PC-3 (cell line): Measurements from ENCODE around the gene NTNG1. TPM values are rescaled to one million over a fixed set of nuclear protein-coding genes. Genes with fewer than 3 reads are reported as not detected.

ENCODE experiments used
- ATAC-seq: fragments of 200-7000 bp; cut with Tn5 transposase; 2 replicates; pipeline ENCODE4 v1.9.1; 2020; ENCODE audit warnings: mild to moderate bottlenecking, moderate library complexity
- BruUV-seq: library from RNA; stranded (reverse); fragments of 400-500 nt; replicated peaks from 2 replicates; lab custom pipeline; 2021; lab: Mats Ljungman, UMichigan
- CTCF ChIA-PET: fragments of 300-600 bp; sonication (Branson Sonifier 250); formaldehyde crosslinking; loops from one replicate; lab custom pipeline; 2022; ENCODE audit warnings: antibody characterized with exemption; lab: Charles Lee
- POLR2A ChIA-PET: fragments of 300-600 bp; sonication (Branson Sonifier 250); formaldehyde crosslinking; loops from one replicate; lab custom pipeline; 2022; ENCODE audit warnings: antibody characterized with exemption; ENCODE audit not compliant: unreplicated experiment; lab: Charles Lee
- DNase-seq: peaks from one replicate; pipeline ENCODE4 v3.0.0-alpha.2; 2015
- H2AFZ ChIP-seq: fragments of 300-600 bp; sonication (generic); 2 replicates; pipeline ENCODE4 v1.6.0; 2016; ENCODE audit warnings: antibody characterized with exemption, low read length
- H3F3A ChIP-seq: fragments of 300-600 bp; sonication (generic); one replicate; pipeline ENCODE4 v1.6.0; 2017; ENCODE audit warnings: antibody characterized with exemption, low read length, control low read depth, mild to moderate bottlenecking; ENCODE audit not compliant: unreplicated experiment
- H3K27ac ChIP-seq: fragments of 300-600 bp; sonication (generic); 2 replicates; pipeline ENCODE4 v1.5.1; 2016; ENCODE audit warnings: mild to moderate bottlenecking, low read length
- H3K27me3 ChIP-seq: fragments of 300-600 bp; sonication (generic); 2 replicates; pipeline ENCODE4 v1.6.1; 2016; ENCODE audit warnings: low read length, mixed read lengths
- H3K36me3 ChIP-seq: fragments of 300-600 bp; sonication (generic); 2 replicates; pipeline ENCODE4 v1.6.1; 2016; ENCODE audit warnings: low read depth, mixed run types, low read length, mixed read lengths
- H3K4me1 ChIP-seq: fragments of 300-600 bp; sonication (generic); 2 replicates; pipeline ENCODE4 v1.5.1; 2016; ENCODE audit warnings: low read length; ENCODE audit not compliant: insufficient read depth
- H3K4me2 ChIP-seq: fragments of 300-600 bp; sonication (generic); 2 replicates; pipeline ENCODE4 v1.6.0; 2016; ENCODE audit warnings: low read length
- H3K4me3 ChIP-seq: fragments of 300-600 bp; sonication (generic); 2 replicates; pipeline ENCODE4 v1.5.1; 2016; ENCODE audit warnings: mild to moderate bottlenecking, low read length, mixed read lengths
- H3K79me2 ChIP-seq: fragments of 300-600 bp; sonication (generic); 2 replicates; pipeline ENCODE4 v1.6.1; 2017; ENCODE audit warnings: low read length, mixed read lengths
- H3K9ac ChIP-seq: fragments of 300-600 bp; sonication (generic); 2 replicates; pipeline ENCODE4 v1.6.0; 2016; ENCODE audit warnings: mild to moderate bottlenecking, low read length
- H3K9me2 ChIP-seq: fragments of 300-600 bp; sonication (generic); replicated peaks from 2 replicates; pipeline ENCODE4 v1.6.1; 2016; ENCODE audit warnings: mixed run types, low read length, mixed read lengths
- H3K9me3 ChIP-seq: fragments of 300-600 bp; sonication (generic); 2 replicates; pipeline ENCODE4 v1.6.1; 2016; ENCODE audit warnings: low read length, mixed read lengths
- H4K20me1 ChIP-seq: fragments of 300-600 bp; sonication (generic); 2 replicates; pipeline ENCODE4 v1.6.1; 2016; ENCODE audit warnings: low read length, mixed read lengths
- EZH2 ChIP-seq: fragments of 300-600 bp; sonication (generic); IDR thresholded peaks from one replicate; pipeline ENCODE4 v1.6.1; 2017; ENCODE audit warnings: antibody characterized with exemption, mild to moderate bottlenecking, low read length; ENCODE audit not compliant: unreplicated experiment
- EZH2phosphoT487 ChIP-seq: fragments of 300-600 bp; sonication (generic); IDR thresholded peaks from 2 replicates; pipeline ENCODE4 v1.6.1; 2018; ENCODE audit warnings: mild to moderate bottlenecking, antibody characterized with exemption, low read length, borderline replicate concordance
- intact Hi-C: fragments of 100-400 bp; cut with micrococcal nuclease; formaldehyde crosslinking; loops from 2 replicates; pipeline ENCODE4 v1.9.0; 2023
- total RNA-seq: library from RNA; depleted of rRNA; stranded (reverse); fragments of >200 nt; gene quantifications from 2 replicates; pipeline ENCODE4 v1.2.3, GENCODE V29; 2014
- TF ChIP-seq, protein P1 (sequence below): fragments of 300-600 bp; sonication (generic); conservative IDR thresholded peaks from 2 replicates; pipeline ENCODE4 v1.5.1; 2017; ENCODE audit warnings: antibody characterized with exemption, low read depth, mild to moderate bottlenecking, low read length

NTNG1 gene
- total RNA-seq, 1 experiment from 2014 or later: 6.7 TPM

DNA sequence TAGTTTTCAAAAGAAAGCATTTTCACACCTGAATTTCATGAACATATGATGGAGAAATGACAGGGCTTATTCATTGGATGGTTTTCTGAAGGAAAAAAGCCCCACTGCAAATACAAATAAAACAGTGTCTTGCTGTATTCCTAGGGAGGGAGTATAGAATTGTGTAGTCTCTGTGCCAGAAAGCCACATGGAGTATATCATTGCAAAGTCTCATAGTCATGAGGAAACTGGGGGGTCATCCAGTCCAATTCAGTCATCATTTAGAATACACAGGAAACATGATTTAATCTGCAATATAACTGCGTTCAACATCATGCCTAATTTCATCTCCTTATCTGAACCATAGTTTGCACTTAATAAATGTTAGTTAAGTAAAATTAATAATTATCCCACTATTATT lies 222.3 kb downstream of the NTNG1 start:
- no peak overlapping the region for H3K9ac ChIP-seq
- no peak overlapping the region for H2AFZ ChIP-seq
- H3K27me3 ChIP-seq: no peaks in the 10 kb centered on the region
- TF ChIP-seq, protein P1, sequence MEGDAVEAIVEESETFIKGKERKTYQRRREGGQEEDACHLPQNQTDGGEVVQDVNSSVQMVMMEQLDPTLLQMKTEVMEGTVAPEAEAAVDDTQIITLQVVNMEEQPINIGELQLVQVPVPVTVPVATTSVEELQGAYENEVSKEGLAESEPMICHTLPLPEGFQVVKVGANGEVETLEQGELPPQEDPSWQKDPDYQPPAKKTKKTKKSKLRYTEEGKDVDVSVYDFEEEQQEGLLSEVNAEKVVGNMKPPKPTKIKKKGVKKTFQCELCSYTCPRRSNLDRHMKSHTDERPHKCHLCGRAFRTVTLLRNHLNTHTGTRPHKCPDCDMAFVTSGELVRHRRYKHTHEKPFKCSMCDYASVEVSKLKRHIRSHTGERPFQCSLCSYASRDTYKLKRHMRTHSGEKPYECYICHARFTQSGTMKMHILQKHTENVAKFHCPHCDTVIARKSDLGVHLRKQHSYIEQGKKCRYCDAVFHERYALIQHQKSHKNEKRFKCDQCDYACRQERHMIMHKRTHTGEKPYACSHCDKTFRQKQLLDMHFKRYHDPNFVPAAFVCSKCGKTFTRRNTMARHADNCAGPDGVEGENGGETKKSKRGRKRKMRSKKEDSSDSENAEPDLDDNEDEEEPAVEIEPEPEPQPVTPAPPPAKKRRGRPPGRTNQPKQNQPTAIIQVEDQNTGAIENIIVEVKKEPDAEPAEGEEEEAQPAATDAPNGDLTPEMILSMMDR: no peak
- TF ChIP-seq EZH2: no peak
- no peak for TF ChIP-seq EZH2phosphoT487
- no peaks in the 10 kb centered on the region for H3F3A ChIP-seq
- CTCF ChIA-PET: no interaction called here
- no peak overlapping the region for H3K4me2 ChIP-seq
- no peaks in the 10 kb centered on the region for H3K36me3 ChIP-seq
- H3K9me3 ChIP-seq: no peaks in the 10 kb centered on the region
- no peak overlapping the region for H3K27ac ChIP-seq
- intact Hi-C loops: no loop called here
- POLR2A ChIA-PET: no interaction called here
- H4K20me1 ChIP-seq: no peaks in the 10 kb centered on the region
- no peak for DNase-seq
- ATAC-seq: no peak
- no peaks in the 10 kb centered on the region for H3K4me1 ChIP-seq
- H3K4me3 ChIP-seq: no peak overlapping the region
- no peaks in the 10 kb centered on the region for H3K79me2 ChIP-seq
- no TSS peak for BruUV-seq
- no peaks in the 10 kb centered on the region for H3K9me2 ChIP-seq

DNA sequence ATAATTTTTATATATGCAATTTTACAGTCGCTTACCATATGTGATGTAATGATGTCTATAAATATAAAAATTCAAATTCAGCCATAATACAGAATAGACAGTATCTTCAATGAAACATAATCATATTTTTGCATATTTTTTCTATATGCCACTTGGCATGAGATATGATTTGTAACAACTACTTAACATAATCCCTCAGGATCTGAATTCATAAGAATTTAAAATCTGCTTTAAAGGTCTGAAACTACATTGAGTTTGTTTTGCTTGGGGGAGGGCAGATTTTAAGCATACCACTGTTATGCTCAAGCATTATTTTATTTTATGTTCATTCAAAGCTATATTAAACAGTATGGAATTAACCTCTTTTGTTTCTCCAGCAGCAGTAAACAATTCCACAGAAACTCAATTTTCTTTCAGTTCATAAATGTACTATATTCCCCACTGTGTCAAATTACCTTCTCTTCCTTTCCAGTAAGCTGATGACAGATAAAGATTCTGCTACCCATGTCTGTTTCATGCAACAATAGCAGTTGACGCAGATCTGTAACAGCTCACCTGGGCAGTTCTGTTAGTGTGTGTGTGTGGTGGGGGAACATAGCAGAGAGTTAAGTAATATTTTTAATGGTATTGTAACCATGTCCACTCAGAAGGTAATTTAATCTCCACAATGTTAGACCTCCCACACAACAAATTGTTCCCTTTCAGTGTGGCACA lies 224.8 kb downstream of the NTNG1 start:
- intact Hi-C loops: no loop called here
- ATAC-seq (no peak), DNase-seq (no peak)
- Histone ChIP-seq H3K9ac (no peak overlapping the region), H3K79me2 (no peaks in the 10 kb centered on the region), H2AFZ (no peak overlapping the region), H4K20me1 (no peaks in the 10 kb centered on the region), H3K4me3 (no peak overlapping the region), H3K4me1 (no peaks in the 10 kb centered on the region), H3K36me3 (no peaks in the 10 kb centered on the region), H3F3A (no peaks in the 10 kb centered on the region), H3K4me2 (no peak overlapping the region), H3K9me3 (no peaks in the 10 kb centered on the region), H3K27ac (no peak overlapping the region), H3K27me3 (no peaks in the 10 kb centered on the region), H3K9me2 (no peaks in the 10 kb centered on the region)
- no TSS peak for BruUV-seq
- POLR2A ChIA-PET: no interaction called here
- CTCF ChIA-PET: no interaction called here
- TF ChIP-seq EZH2: no peak
- no peak for TF ChIP-seq EZH2phosphoT487
- TF ChIP-seq, protein P1: no peak

DNA sequence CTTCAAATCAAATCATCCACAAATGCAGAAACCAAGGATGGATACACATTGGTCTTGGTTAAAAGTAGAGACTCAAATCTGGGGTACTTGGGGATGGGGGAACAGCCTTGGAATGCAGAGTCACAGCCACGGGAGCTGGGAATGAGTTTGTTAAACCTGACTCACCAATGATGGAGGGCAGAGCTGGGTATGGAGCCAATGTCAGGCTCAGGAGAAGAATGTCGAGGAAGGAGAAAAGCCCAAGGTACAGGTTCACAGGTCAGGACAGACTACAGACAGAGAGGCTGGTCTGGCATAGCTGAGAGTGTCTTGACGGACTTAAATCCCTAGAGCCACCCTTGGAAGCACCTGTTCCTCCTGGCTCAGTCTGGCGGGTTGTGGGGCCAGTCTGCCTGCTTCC lies 237.6 kb downstream of the NTNG1 start:
- Histone ChIP-seq H3K27ac (no peak overlapping the region), H3K27me3 (no peaks in the 10 kb centered on the region), H3K4me3 (no peak overlapping the region), H2AFZ (no peak overlapping the region), H3K9me3 (no peaks in the 10 kb centered on the region), H3K79me2 (no peaks in the 10 kb centered on the region), H4K20me1 (no peaks in the 10 kb centered on the region), H3K4me1 (no peaks in the 10 kb centered on the region), H3F3A (no peaks in the 10 kb centered on the region), H3K9me2 (no peaks in the 10 kb centered on the region), H3K36me3 (no peaks in the 10 kb centered on the region), H3K4me2 (no peak overlapping the region), H3K9ac (no peak overlapping the region)
- BruUV-seq: no TSS peak
- ChIA-PET POLR2A (no interaction called here), CTCF (no interaction called here)
- TF ChIP-seq EZH2phosphoT487 (no peak), EZH2 (no peak)
- TF ChIP-seq, protein P1: no peak
- no peak for ATAC-seq
- DNase-seq: no peak
- intact Hi-C loops: no loop called here
